ENCODE data around the gene PJA2. TPM values are rescaled to one million over a fixed set of nuclear protein-coding genes. Genes with fewer than 3 reads are reported as not detected.

Gene PJA2
- total and polyA plus RNA-seq, 9 of the 15 experiments (the other 6 are each of a cell fraction or from before 2014, with no cell fraction given) = 25.1 to 82.1 (median 50.1) TPM

DNA sequence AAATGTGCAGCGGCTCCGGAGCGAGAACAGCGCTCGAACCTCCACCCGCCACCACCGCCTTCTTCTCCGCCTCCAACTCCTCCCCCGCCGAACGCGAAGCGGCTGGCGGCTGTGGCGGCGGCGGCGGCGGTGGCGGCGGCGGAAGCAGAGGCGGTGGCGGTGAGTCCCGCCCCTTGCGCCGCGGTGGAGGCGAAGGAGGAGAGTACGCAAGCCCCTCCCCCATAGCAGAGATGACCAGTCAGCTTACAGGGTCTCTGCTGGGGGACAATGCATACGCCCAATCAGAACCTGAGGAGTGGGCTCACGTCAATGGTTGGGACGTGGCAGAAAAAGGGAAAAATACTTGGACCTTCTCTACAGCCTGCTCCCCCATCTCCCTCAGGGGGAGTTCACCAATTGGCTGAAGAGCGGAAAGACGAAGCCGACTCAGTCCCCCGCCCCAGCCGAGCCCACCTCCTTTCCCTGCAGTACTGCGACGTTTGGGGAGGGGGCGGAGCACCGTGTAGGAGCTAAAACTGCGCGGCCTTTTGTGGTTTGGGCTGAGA is at the start of gene PJA2 (continued):
- TF ChIP-seq JUNB (CRISPR knock-in tag; conservative IDR thresholded peaks at IDR 0.05) = no peak
- no peak for TF ChIP-seq NR1H2 (CRISPR knock-in tag; IDR thresholded peaks at IDR 0.05)
- no peak for TF ChIP-seq NONO (IDR thresholded peaks at IDR 0.05; ENCODE audit: low read depth in 2 of 2, low read length in 1 of 2)
- no peak for TF ChIP-seq COPS2 (conservative IDR thresholded peaks at IDR 0.05)
- no peak for TF ChIP-seq NFXL1 (CRISPR knock-in tag; IDR thresholded peaks at IDR 0.05)
- TF ChIP-seq, protein P1, sequence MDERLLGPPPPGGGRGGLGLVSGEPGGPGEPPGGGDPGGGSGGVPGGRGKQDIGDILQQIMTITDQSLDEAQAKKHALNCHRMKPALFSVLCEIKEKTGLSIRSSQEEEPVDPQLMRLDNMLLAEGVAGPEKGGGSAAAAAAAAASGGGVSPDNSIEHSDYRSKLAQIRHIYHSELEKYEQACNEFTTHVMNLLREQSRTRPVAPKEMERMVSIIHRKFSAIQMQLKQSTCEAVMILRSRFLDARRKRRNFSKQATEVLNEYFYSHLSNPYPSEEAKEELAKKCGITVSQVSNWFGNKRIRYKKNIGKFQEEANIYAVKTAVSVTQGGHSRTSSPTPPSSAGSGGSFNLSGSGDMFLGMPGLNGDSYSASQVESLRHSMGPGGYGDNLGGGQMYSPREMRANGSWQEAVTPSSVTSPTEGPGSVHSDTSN (CRISPR knock-in tag; IDR thresholded peaks at IDR 0.05; ENCODE audit: low read depth) = no peak
- TF ChIP-seq, protein P1 (tag; conservative IDR thresholded peaks at IDR 0.05; ENCODE audit: low read depth) = peak; percentile 85
- no peak for TF ChIP-seq ZNF274 (IDR thresholded peaks at IDR 0.05; ENCODE audit: borderline replicate concordance, low read depth, low read length)
- TF ChIP-seq PYGO2 (tag; IDR thresholded peaks at IDR 0.05) = no peak
- no peak for TF ChIP-seq NCOA6 (IDR thresholded peaks at IDR 0.05)
- no peak for TF ChIP-seq HMG20A (CRISPR knock-in tag; conservative IDR thresholded peaks at IDR 0.05)
- TF ChIP-seq ELF1 (tag; IDR thresholded peaks at IDR 0.05) = no peak
- TF ChIP-seq HNRNPLL (IDR thresholded peaks at IDR 0.05; ENCODE audit: low read depth, low read length, poor library complexity, severe bottlenecking) = peak; percentile 86
- TF ChIP-seq TAL1 (IDR thresholded peaks at IDR 0.05) = no peak
- no peak for TF ChIP-seq ZSCAN29 (IDR thresholded peaks at IDR 0.05)
- no peak for TF ChIP-seq FIP1L1 (IDR thresholded peaks at IDR 0.05; ENCODE audit: low read depth, low read length, poor library complexity, severe bottlenecking)
- TF ChIP-seq CREB1 (IDR thresholded peaks at IDR 0.05) = peak; percentile 89
- TF ChIP-seq CREB1 (CRISPR knock-in tag; IDR thresholded peaks at IDR 0.05) = peak; percentile 88
- TF ChIP-seq NR2C1 (IDR thresholded peaks at IDR 0.05) = no peak
- TF ChIP-seq NR2C1 (tag; IDR thresholded peaks at IDR 0.05) = no peak
- no peak for TF ChIP-seq RNF2 (IDR thresholded peaks at IDR 0.05)
- TF ChIP-seq ZNF717 (CRISPR knock-in tag; IDR thresholded peaks at IDR 0.05) = no peak
- peak; percentile 78 for TF ChIP-seq EP400 (IDR thresholded peaks at IDR 0.05)
- no peak for TF ChIP-seq NCOA4 (IDR thresholded peaks at IDR 0.05; ENCODE audit: partially characterized antibody)
- TF ChIP-seq RAD51 (IDR thresholded peaks at IDR 0.05; ENCODE audit: borderline replicate concordance, low read depth) = no peak
- TF ChIP-seq, protein P2, sequence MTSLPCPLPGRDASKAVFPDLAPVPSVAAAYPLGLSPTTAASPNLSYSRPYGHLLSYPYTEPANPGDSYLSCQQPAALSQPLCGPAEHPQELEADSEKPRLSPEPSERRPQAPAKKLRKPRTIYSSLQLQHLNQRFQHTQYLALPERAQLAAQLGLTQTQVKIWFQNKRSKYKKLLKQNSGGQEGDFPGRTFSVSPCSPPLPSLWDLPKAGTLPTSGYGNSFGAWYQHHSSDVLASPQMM (CRISPR knock-in tag; IDR thresholded peaks at IDR 0.05) = no peak
- no peak for TF ChIP-seq RBM15 (IDR thresholded peaks at IDR 0.05; ENCODE audit: insufficient read depth, low read length)
- no peak for TF ChIP-seq GATAD2B (IDR thresholded peaks at IDR 0.05; ENCODE audit: borderline replicate concordance)
- peak; percentile 74; the same call in 1 of the 2 replicates for TF ChIP-seq MBD2 (IDR thresholded peaks at IDR 0.05; ENCODE audit: borderline replicate concordance, low read depth)
